Fibroblast of the conjunctiva (primary cell): Measurements from ENCODE around the gene ZNF48.

Source experiments
- DNase-seq: peaks from one replicate; pipeline ENCODE4 v3.0.0-alpha.2; 2010; ENCODE audit warnings: low read depth

The ZNF48 gene

GRCh38 chr16:30358990-30359870, 36.0 kb upstream of the ZNF48 start:
- DNase-seq = no peak

GRCh38 chr16:30359871-30360170, 35.4 kb upstream of the ZNF48 start:
- no peak for DNase-seq

DNA sequence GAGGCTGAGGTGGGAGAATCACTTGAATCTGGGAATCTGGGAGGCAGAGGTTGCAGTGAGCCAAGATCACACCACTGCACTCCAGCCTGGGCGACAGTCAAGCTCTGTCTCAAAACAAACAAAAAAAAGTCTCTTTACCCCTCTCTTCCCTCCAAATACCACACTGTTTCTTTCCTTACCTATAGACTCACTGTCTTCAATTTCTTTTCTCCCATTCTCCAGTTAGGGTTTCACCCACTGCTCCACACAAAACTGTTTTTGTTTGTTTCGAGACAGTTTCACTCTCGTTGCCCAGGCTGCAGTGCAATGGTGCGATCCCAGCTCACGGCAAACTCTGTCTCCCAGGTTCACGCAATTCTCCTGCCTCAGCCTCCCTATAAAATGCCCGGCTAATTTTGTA, 34.0 kb upstream of the ZNF48 start:
- DNase-seq = no peak

DNA sequence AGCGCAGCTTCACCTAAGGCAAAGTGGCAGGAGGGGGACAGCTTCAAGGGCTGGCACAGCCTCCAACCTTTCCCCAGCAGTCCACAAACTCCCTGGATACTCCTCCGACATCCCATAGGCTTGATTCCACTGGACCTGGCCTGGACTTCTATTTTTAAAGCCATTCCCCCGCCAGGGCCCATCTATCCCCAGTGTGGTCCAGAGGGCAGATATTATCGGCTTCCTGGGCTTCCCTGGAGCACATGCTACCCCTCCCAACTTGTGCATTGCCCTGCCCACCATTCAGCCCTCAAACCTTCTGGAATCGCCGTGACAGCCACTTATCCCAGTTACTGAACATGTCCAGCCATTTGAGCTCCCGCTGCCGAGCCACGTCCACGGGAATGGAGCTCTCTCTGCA, 30.0 kb upstream of the ZNF48 start:
- no peak for DNase-seq

DNA sequence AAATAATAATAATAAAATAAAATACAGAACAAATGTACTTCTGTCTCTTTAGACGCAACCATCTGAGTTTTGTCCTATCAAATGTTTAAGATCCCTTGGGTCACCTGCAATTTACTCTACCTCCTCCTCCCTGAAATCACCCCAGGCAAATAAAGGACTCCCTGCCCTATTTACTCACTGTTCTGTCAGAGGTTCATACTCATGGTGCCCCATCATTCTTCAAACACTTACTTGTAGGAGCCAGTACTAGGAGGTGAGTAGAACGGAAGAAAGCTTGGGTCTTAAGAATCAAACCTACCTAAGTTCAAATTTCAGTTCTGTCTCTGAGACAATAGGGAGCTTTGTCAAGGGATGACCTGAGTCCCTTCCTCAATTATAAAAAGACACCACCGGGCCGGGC, 28.7 kb upstream of the ZNF48 start:
- DNase-seq = no peak

DNA sequence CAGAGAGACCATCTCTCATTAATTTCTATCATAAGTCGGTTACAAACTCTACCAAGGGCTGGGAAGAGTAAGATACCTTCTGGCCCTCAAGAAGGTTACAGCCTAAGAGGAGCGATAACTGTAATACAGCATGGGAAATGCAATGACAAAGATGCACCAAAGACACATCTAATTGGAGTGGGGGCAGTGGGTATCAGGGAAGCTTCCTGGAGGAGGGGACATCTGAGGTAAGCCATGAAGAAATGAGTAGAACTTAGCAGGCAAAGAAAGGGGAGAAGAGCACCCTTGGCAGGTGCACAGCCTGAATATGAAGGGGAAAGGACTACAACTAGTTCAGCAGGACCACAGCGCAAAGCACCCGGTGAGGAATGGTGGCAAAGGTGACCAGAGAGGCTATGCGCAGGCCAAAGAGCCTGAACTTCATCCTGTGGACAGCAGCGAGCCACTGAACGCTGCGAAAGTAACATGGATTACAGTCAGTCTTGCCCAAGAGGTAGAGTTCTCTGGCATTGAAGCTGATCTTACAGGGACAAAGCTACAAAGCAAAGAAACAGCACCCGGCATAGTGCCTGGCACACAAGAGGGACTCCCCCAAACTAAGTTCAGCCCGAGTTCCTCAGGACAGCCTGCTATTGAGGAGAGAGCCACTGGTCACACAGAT, 27.7 kb upstream of the ZNF48 start:
- DNase-seq = no peak

DNA sequence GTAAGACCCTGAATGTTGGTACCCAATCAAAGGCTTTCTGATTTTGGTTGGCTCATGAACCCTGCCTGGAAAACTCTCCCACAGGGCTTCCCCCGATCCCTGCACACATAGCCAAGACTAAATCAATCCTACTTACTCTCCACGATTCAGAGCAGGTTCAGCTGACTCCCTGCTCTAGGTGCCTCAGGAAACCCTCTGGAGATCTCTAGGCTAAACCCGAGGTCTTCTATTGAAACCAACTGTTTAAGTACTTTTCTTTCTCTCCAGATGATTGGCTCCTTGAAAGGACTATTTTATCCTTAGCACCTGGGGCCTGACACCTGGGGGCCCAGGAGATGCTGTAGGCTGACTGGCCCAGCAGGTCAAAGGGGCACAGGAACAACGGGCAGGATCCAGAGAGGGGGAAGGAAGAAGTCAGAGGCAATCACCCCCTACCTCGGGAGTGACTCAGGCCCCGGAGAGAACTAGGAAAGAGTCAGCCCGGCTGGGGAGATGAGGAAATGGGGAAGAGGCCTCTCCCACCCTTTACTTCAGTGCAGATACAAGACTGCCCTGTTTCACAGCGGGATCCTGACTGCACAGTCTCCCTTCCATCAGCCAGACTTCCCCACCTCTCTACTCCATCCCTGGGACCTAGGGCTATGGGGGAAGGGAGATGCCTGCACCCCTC, 27.0 kb upstream of the ZNF48 start:
- no peak for DNase-seq

DNA sequence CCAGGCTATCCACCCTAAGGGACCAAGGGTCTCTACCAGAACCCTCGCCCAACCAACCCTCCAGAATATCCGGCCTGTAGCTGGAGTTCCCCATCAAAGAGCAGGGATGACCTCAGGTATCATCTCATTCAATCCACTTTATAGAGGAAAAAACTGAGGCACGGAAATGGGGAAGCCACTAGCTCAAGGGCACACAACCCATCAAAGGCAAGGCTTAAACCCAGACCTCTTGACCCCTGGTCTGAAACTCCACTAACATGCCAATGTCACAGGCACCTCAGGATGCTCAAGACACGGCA, 26.5 kb upstream of the ZNF48 start:
- DNase-seq = no peak

- no peak for DNase-seq
These were observed 25.9 kb upstream of the ZNF48 start for GRCh38 chr16:30369091-30369937.

DNA sequence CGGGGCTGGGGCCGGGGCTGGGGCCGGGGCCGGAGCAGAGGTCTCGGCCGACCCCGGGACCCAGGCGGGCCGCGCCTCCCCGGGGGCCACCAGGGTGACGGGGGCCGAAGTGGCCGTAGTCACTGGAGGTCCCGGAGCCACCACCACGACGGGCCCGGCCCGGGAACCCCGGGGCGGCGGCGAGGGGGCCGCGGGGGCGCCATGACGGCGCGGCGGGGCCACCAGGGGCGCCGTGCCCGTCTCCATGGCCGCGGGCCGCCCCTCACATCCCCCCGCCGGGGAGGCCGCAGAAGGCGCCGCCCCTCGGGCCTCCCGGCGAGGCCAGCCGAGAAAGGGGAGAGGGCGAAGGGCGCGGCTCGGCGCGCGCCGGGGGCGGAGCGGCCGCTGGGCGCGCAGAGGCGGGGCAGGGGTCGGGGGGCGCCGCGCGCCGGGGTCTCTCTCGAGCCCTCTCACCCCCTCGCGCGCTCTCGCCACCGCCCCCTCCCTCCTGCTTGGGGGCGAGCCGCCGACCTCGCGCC, 25.2 kb upstream of the ZNF48 start:
- no peak for DNase-seq

GRCh38 chr16:30370456-30371247, 24.6 kb upstream of the ZNF48 start, which contains the start of gene TBC1D10B:
Gene TBC1D10B, minus strand, starts transcription at chr16:30370494. Its CDS starts 311 bp downstream, at chr16:30370183.
- peak; percentile 100 for DNase-seq

DNA sequence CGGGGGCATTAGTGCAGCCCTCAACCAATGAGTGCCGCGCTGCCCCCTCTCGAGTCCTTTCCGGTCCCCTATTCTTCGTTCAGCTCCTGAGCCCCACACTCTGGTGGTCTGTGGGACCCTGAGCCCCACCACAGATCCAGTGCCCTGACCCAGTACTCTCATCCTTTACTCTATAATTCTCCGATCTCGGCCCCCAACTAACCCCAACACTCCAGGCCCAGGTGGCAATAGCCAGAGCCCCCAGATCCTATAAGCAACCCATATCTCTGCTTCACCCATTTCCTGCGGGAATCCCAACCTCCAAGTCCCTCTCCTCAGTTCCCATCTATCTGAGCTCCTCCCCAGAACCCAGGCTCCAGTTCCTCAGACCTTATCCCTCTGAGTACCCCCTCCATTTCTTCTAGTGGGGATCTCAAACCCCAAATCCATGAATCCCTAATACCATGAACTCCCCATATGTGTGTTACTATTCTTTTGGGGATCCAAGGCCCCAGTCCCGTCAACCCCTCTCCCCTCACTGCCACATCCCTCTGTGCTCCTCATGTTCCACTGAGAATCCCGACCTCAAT, 23.9 kb upstream of the ZNF48 start:
- DNase-seq = no peak

DNA sequence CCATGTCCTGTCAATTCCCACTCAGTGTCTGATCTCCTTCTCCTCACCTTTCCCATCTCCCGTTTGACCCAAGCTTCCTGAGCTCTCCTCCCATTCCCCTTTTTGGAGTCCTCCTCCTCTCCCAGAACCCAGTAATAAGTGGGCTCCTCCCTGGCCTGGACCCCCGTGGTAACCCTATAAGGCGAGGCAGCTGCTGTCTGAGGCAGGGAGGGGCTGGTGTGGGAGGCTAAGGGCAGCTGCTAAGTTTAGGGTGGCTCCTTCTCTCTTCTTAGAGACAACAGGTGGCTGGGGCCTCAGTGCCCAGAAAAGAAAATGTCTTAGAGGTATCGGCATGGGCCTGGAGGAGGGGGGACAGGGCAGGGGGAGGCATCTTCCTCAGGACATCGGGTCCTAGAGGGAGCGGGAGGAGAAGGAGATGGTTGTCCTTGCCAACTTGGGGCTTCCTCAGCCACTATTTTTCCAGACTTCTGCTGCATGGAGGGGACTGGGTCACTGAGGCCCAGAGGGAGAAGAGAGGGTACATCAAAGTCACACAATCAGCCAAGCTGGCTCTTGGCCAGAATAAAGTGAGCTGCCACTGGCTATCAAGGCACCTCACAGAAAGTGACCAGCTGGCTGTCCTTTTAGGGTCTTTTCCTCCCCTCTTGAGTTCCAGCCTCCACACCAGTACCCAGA, 23.0 kb upstream of the ZNF48 start:
- DNase-seq = no peak

DNA sequence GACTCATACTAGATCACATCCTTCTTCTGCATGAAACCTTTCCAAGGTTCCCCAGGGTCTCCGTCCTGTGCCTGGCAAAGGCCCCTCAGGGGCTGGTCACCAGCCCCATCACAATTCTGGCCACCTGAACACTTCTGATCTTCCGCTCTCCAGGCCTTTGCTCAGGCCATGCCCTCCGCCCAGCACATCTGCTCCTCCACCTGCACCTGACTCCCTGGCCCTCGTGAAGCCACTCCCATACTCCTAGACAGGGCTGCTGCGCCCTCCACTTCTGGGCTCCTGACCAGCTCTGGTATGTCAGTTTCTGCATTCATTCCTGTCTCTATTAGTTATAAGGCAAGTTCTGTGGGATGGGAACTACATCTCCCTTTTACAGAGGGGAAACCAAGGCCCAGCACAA, 22.5 kb upstream of the ZNF48 start:
- no peak for DNase-seq

DNA sequence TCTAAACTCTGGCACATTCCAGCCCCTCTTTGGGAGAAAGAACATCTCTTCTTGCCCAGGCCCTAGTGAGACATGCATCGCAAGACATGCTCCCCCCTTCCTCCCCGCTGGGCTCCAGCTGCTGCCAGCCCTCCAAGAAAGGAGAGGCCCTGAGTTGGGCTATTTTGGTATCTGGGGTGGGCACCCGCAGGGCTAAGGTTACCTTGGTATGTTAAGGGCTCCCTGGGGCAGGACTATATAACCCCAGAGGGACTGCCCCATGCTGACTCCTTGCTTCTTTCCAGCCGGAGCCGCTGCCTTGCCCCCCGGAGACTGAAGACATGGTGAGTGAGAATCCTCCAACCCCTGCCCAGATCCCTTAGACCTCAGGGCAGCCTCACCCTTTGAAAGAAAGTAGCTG, 20.7 kb upstream of the ZNF48 start, which contains the start of gene MYL11:
Gene MYL11 (plus strand): TSS at position 265 of the 400 bp plus-strand sequence. CDS start 56 bp downstream, at position 321.
- no peak for DNase-seq

GRCh38 chr16:30375864-30376263, 19.4 kb upstream of the ZNF48 start:
- no peak for DNase-seq

- DNase-seq = no peak
These were observed 18.7 kb upstream of the ZNF48 start for GRCh38 chr16:30376461-30376902.

- no peak for DNase-seq
These were observed 18.0 kb upstream of the ZNF48 start for GRCh38 chr16:30377050-30377811.

DNA sequence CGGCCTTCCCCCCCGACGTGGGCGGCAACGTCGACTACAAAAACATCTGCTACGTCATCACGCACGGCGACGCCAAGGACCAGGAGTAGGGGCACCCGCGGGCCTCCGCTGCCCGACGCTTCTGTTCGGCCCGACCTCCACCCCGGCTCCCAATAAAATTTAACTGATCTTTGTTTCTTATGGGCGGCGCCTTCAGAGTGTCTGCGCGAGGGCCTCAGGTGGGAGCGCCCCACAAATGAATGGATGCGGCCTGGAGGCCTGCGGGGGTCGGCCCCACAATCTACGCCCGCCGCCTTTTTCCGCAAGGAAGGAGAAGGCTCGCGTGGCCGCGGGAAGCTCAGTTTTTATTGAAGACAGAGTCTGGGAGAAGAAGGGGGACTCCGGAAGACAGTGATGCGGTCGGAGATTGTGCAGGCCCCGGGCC, 17.4 kb upstream of the ZNF48 start:
- DNase-seq = peak; percentile 80
